Measurements from ENCODE around the gene BAIAP2.

The BAIAP2 gene, protein sequence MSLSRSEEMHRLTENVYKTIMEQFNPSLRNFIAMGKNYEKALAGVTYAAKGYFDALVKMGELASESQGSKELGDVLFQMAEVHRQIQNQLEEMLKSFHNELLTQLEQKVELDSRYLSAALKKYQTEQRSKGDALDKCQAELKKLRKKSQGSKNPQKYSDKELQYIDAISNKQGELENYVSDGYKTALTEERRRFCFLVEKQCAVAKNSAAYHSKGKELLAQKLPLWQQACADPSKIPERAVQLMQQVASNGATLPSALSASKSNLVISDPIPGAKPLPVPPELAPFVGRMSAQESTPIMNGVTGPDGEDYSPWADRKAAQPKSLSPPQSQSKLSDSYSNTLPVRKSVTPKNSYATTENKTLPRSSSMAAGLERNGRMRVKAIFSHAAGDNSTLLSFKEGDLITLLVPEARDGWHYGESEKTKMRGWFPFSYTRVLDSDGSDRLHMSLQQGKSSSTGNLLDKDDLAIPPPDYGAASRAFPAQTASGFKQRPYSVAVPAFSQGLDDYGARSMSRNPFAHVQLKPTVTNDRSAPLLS

DNA sequence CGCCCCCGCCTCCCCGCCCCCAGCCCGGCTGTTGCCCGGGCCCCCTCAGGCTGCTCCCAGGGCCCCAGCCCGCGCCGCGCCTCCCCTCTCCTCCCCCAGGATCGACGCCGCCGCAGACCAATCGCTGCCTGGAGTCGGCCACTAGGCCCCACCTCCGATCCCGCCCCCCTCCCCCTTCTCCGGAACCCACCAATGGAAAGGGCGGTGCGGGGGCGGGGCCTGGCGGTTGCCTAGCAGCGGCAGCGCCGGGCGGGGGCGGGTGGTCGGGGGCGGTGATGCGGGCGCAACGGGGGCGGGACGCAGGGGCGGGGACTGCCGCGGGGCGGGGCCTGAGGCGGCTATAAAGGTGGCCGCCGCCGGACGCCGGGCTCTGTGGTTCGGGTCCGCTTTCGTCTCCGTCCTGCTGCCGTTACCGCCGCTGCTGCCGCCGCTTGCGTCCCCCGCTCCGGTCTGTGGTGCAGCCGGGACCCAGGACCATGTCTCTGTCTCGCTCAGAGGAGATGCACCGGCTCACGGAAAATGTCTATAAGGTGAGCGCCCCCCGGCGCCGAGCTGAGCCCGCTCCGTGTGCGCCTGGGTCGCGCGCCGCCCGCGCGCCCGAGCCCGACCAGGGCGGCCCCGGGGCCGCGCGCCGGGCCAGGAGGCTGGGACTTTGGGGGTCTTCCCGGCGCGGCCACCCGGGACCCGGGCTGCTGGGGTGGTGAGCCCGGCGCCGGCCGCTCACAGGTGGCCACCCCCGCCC, at the start of gene BAIAP2:
Gene BAIAP2, plus strand, starts transcription at position 373 of the 742 bp plus-strand sequence. Its CDS starts 104 bp downstream, at position 477.
- peak; percentile 88 for DNase-seq

DNA sequence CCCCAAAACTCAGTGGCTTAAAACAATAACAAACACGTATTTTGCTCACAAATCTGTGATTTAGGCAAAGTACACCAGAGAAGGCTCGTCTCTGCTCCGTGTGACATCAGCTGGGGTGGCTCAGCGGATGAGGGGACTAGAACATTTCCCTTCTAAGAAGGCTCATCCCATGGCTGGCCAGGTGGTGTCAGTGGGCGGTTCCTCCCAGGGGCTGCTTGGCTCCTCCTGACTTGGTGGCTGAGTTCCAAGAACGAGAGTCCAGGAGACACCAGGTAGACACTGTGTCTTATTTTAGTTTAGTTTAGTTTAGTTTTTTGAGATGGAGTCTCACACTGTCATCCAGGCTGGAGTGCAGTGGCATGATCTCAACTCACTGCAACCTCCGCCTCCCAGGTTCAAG, 48.9 kb upstream of the BAIAP2 start:
- no peak for DNase-seq

GRCh38 chr17:80986816-80987475, 48.0 kb upstream of the BAIAP2 start:
- no peak for DNase-seq

- no peak for DNase-seq
Measured at GRCh38 chr17:80987941-80988461, 47.0 kb upstream of the BAIAP2 start.

GRCh38 chr17:80989586-80989913, 45.4 kb upstream of the BAIAP2 start:
- no peak for DNase-seq

DNA sequence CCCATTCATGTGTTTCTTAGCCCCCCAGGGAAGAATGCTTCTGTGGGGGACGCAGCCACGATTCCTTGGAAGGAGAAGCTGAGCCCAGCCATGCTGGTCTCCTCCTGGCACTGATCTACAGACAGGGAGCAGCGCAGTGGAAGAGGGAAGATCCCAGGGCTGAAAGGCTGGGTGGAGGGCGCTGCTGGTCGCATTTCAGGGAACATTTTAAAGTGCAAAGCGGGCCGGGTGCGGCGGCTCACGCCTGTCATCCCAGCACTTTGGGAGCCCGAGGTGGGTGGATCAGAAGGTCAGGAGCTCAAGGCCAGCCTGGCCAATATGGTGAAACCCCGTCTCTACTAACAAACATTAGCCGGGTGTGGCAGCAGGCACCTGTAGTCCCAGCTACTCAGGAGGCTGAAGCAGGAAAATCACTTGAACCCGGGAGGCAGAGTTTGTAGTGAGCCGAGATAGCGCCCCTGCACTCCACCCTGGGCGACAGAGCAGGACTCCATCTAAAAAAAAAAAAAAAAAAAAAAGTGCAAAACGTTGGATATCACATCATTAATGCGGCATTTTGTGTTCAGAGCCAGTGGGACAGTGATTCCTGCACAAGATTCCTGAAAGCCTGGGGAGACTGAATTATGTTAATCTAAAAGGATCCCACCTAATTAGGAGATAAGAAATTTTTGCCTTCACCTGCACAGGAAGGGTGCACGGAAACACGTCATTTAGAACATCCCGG, 43.9 kb upstream of the BAIAP2 start:
- DNase-seq, result peak; percentile 39

DNA sequence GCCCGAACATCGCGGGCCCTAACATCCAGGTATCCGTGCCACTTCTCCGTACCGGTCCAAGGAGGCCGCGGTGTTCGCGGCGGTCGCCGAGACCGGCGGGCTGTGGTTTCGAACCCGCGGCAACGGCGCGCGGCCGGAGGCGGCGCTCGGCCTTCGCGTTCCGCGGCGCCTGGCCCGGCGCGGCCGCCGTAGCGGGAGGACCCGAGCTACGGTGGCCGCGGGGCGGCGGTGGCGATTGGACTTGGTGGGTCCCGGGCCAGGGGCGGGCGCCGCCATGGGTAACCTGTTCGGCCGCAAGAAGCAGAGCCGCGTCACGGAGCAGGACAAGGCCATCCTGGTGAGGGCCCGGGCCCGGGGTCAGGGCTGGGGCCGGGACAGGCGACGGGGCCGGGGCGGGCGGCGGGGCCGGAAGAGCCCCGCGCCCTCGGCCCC, 43.3 kb upstream of the BAIAP2 start, which contains the start of gene CHMP6:
Gene CHMP6, plus strand, starts transcription at position 197 of the 432 bp plus-strand sequence. Its CDS starts 78 bp downstream, at position 275.
- DNase-seq, result no peak

- DNase-seq, result no peak
Measured at GRCh38 chr17:80992077-80992947, 42.6 kb upstream of the BAIAP2 start.

- DNase-seq, result no peak
Measured at GRCh38 chr17:80992948-80993624, 41.9 kb upstream of the BAIAP2 start.

GRCh38 chr17:80995131-80995530, 39.8 kb upstream of the BAIAP2 start:
- DNase-seq, result no peak

DNA sequence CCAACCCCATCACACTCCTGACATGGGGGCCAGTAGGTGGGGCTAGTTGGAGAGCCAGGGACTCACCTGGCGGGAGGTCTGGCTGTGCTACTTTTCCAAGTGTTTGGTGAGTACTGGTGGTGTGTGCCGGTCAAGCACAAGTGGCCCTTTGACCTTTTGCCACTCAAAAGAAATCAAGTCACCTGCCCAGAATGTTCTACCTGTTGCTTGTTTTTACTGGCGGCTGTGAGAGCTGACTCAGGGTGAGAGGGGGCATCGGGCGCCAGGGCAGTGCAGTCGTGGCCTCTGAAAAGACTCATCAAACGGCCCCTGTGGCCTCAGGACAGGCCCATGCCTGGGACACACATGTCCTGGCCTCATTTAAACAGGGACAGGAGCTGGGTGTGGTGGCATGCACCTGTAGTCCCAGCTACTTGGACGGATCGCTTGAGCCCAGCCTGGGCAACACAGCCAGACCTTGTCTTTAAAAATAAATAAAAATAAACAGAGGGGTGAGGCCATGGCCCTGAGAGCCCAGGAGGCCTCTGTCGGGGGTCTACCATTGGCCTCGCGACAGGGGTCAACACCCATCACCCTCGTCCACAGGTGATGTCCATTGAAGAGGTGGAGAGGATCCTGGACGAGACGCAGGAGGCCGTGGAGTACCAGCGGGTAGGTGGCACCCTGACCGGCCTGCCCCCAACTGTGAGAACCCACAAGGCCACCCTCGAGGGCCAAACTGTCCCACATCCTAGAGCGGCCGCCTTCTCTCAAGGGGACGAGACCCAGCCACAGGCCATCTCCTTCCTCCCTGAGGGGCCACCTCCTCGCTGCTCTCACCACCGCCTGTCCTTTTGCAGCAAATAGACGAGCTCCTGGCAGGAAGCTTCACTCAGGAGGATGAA, 38.3 kb upstream of the BAIAP2 start:
- DNase-seq, result no peak

DNA sequence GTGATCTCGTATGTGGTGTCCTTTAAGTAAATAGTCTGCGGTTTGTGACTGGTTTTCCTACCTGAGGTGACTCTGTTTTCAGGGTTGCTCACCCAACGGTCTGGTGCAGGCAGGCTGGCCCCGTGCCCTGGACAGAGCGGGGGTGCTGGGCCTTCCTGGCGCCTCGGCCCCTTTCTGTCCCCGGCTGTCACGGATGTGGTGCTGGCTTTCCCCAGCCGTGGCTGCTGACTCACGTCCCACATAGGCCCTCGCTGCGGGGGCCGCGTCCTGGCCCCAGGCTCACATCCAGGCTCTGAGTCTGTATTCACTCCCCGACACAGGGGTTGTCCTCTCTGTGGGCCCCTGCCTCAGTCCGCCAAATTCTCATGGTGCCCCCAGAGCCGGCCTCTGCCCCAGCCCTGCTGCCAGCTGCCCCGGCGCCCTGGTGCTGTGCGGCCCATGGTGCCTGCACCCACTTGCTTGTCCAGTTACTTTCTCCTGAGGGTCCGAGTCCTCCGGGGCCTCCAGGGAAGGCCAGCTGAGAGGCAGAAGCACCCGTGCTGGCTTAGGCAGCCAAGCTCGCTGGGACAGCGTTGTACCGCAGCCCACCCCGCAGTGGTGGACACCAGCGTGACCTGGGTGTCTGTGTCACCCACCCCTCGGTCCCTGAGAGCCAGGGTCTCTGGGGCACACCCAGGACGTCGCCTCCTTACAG, 37.4 kb upstream of the BAIAP2 start:
- DNase-seq, result no peak

DNA sequence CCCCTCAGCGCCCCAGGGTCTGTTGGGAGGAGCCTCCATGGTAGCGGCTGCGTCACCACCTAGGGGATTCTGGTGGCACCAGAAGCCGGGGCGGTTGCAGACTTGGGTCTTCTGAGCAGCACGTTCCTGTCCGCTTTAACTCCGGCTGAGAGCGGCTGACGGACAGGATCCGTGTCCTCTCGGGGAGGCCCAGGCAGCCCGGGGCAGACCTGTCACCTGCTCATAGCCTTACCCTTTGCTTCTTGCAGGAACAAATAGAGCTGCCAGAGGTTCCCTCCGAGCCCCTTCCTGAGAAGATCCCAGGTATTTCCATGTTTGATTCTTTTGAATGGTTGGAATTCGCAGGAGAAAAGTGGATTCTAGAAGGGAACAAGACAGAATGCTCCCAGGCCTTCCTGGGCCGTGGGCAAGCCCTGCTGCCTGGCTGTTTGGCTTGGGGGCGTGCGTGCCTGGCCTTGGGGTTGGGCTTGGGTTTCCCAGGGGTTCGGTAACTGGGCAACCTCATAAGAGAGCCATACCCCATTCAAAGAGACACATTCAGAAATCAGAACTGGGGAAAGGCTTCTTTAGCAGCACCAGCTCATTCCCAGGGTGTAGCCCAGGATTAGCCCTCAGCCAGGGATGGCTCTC, 36.7 kb upstream of the BAIAP2 start:
- DNase-seq, result no peak

DNA sequence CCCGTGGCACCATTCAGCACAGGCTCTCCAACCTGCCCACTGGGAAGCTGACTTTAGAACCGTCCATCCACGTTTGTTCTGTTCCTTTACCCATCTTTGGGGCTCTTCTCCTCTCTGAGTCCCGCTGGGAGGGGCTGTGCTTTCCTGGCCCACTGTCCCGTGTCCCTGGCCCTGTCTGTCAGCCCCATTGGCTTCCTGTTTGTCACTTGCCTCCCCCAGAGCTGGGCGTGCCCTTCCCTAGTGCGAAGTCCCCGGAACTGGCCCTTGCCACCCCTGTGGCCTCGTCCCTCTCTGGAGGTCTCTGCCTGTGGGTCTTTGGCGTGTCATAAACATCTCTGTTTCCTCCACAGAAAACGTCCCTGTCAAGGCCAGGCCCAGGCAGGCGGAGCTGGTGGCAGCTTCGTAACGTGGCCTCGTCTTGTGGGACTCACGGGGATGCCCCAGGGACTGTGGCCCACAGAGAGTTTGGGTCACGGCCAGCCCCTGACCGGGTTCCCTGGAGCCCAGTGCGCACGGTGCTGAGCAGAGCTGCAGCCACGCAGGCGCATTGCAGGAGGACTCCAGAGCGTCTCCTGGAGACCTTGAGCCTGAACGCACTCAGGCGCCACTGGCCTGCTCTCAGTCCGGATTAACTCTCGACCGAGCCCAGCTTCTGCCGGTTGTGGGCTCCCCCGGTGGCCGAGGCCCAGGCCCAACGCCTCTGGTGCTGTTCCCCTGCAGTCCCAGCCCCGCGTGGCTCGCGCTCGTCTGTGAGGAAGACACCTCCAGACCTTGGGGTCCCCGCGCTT, 36.0 kb upstream of the BAIAP2 start:
- DNase-seq, result no peak

DNA sequence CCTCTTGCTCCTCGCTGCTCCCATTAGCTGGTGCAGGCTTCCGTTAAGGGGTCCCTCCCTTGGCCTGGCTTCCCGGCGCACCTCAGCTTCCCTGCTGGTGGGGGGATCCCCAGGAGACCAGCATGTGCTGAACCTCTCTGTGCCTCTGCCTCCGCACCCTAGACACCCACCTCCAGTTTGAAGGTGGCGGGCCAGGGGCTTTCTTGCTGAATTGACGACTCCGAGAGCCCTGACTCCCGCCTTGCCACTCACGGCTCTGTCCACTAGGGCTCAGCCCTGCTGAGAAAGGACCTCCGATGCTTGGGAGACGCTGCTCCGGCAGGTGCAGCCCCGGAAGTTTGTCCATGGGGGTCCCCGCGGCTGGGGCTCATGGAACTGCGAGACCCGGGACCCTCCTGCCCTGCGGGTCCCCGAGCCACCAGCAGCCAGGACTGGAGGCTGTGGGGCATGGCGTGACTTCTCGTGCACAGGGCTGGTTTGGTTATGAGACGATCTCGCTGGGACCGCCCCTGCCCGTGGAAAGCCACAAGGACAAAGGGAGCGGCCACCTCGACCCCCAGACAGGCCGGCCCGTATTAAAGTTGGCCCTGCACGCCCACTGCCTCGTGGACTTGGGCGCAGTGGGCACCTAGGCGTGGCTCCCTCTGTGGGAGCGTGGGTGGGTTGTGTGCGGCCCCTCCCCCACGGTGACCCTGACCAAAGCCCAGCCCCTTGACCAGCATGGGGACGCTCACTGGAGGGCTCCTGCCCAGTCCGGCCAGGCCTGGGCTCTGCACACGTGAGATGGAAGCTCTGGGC, 35.2 kb upstream of the BAIAP2 start:
- DNase-seq, result no peak

- no peak for DNase-seq
Measured at GRCh38 chr17:81000334-81000630, 34.7 kb upstream of the BAIAP2 start.

Data from NCI-H1694 treated with DMSO at 0.1 percent for 48 hours (cell line).